HG03064 (cell line): ENCODE results near the gene PARP15.

ENCODE experiments used
- ATAC-seq: cut with Tn5 transposase; IDR thresholded peaks from one replicate; pipeline ENCODE4 v1.9.1; 2021; ENCODE audit warnings: low read depth; ENCODE audit not compliant: unreplicated experiment

The PARP15 gene

GRCh38 chr3:122568755-122569154, 8.7 kb upstream of the PARP15 start:
- no peak for ATAC-seq

GRCh38 chr3:122572940-122573412, 4.5 kb upstream of the PARP15 start:
- ATAC-seq, result no peak

DNA sequence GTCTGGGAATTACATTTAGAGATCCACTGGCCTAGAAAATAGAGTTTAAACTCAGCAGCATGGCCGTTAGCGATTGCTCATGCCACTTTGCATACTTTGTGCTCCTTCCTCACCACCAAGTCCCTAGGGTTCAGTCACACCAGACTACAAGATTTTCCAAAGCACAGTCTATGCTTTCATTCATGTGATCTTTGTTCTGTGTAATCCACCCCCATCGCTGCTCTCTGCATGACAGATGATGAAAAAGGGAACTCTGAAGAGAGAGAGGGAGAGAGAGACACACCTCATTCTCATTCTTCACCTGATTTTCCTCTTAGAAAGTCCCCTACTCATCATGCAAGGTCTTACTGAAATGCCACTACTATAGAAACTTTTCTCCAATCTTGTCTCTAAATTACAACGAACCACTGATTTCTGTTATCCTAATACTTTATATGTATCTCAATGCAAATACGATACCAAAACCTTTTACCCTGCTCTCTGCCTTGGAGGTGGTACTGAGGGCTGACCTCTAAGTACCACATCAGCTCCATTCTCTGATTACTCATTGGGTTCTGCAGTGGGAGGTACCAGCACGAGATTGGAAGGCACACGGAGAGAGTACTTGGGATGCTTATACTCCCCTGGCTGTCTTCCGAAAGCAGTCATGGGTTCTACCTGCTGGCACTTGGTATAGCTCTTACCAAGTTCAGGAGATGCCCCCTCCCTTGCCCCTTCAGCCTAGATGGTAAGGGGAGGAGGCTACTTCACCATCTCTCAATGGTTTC, 1.1 kb upstream of the PARP15 start:
- ATAC-seq, result peak; percentile 84

- ATAC-seq, result no peak
Measured at GRCh38 chr3:122578069-122578740, 755 bp downstream of the PARP15 start.

DNA sequence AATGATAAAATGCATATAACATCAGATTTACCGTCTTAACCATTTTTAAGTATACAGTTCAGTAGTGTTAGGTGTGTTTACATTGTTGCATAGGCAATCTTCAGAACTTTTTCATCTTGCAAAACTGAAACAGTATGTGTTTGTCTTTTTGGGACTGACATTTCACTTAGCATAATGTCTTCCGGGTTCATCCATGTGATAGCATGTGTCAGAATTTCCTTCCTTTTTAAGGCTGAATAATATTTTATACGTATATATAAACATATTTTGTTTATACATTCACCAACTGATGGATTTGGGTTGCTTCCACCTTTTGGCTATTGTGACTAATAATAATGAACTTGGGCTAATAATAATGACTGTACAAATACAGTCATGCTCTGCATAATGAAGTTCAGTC, 3.0 kb downstream of the PARP15 start:
- ATAC-seq, result no peak

- no peak for ATAC-seq
Measured at GRCh38 chr3:122581622-122582021, 4.2 kb downstream of the PARP15 start.

DNA sequence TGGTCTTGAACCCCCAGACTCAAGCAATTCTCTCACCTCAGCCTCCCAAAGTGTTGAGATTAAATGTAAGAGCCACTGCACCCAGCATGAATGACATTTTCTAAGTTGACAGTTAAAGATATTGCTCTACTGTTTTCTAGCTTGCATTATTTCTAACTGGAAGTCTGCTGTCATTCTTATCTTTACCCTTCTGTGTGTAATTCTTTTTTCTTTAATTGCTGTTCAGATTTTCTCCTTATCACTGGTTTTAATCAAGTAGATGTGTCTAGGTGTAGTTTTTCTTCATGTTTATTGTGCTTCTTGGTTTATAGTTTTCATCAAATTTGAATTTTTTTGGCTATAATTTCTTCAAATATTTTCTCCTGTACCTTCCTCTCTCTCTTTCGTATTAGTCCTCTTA, 4.9 kb downstream of the PARP15 start:
- no peak for ATAC-seq

DNA sequence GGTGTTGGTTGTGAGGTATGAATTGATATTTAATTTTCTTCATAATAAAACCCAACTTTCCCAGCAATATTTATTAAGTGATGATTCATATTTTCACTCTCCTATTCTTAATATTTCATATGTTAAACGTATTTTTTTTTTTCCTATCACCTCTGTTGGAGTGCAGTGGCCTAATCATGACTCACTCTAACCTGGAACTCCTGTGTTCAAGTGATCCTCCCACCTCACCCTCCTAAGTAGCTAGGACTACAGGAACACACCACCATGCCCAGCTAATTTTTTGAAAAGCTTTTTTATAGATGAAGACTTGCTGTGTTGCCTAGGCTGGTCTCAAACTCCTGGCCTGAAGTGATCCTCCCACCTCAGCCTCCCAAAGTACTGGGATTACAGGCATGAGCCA, 8.6 kb downstream of the PARP15 start:
- no peak for ATAC-seq

- ATAC-seq, result no peak
Measured at GRCh38 chr3:122586773-122587485, 9.5 kb downstream of the PARP15 start.

- no peak for ATAC-seq
Measured at GRCh38 chr3:122587572-122587971, 10.1 kb downstream of the PARP15 start.

GRCh38 chr3:122589297-122589696, 11.8 kb downstream of the PARP15 start:
- no peak for ATAC-seq

DNA sequence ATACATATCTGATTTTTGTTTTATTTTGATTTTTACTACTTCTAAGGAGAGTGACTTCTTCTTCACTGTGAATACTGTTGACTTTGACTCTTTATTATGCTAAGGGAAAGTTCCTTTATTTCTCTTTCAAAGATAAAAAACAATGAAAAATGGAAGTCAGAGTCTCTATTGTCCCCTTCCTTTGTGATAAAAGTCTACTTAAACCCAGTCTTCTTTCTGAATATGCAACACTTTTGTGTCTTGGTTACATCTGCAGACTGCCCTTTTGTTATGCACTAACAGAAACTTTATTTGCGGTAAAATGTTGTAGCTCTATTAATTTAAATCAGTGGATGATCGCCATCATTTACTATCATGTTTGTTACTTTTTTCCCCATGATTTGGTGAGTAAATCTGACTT, 13.2 kb downstream of the PARP15 start:
- no peak for ATAC-seq

- ATAC-seq, result no peak
Measured at GRCh38 chr3:122594025-122594424, 16.6 kb downstream of the PARP15 start.

- no peak for ATAC-seq
Measured at GRCh38 chr3:122598151-122598550, 20.7 kb downstream of the PARP15 start.

- ATAC-seq, result no peak
Measured at GRCh38 chr3:122598556-122598955, 21.1 kb downstream of the PARP15 start.

- no peak for ATAC-seq
Measured at GRCh38 chr3:122602011-122602710, 24.7 kb downstream of the PARP15 start.

GRCh38 chr3:122603056-122603455, 25.6 kb downstream of the PARP15 start:
- no peak for ATAC-seq

DNA sequence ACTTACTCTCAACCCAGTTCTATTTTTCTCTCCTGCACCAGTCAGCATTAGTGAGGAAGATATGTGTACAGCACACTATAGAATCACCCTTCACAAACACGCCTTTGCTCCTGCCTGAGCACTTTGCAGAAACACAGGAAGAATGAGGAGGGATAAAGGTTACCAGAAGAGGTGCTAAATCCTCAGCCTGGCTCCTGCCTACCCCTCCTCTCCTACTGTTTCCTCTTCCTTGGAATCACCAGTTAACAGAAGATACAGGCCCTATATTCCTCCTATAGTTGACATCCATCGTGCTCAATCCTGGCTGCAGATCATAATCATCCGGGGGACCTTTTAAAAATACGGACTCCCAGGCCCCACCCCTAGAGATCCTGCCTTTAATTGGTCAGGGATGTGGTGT, 28.9 kb downstream of the PARP15 start:
- no peak for ATAC-seq

- ATAC-seq, result no peak
Measured at GRCh38 chr3:122608916-122609315, 31.5 kb downstream of the PARP15 start.

DNA sequence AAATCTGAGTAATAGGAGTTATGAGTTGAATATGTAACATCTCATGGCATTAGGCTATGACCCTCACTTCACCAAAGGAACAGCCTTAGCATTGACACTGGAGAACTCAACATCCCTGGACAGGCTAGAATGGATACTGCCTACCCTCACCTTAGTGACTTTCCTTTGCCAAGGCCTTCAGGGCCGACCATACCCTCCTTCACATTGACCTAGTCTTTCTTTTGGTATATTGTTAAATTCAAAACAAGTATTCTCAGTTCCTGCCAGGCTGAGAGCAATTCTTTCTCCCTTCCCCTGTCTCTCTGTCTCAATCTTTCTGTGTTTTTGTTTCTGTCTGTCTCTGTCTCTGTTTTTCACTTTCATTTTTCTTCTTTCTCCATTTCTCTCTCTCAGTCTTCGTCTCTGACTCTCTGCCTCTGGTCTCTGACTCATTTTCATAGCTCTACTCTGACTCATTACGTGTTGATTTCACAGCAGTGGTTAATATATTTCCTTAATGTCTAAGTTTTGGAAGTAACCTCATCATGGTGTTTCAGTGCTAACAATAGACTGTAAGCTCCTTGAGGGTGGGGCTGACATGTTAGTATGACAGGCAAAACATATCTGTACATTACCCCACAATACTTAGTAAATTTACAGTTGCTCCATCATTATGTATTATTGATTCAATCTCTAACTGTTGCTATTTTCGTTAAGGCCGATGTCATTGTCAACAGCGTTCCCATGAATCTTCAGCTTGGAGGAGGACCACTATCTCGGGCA, 32.5 kb downstream of the PARP15 start:
- peak; percentile 95 for ATAC-seq
